NB4 (cell line): ENCODE measurements around the gene C1QTNF8.

Experiments used
- CTCF ChIP-seq: IDR thresholded peaks from one replicate; pipeline ENCODE4 v1.5.1; 2012; ENCODE audit warnings: low read depth, low read length
- MYC ChIP-seq: IDR thresholded peaks from 2 replicates; pipeline ENCODE4 v1.6.1; 2011; ENCODE audit warnings: low read depth, low read length
- POLR2A ChIP-seq: IDR thresholded peaks from 2 replicates; pipeline ENCODE4 v1.6.1; 2011; ENCODE audit warnings: mild to moderate bottlenecking; ENCODE audit not compliant: insufficient read length; ENCODE audit errors: extremely low read depth

DNA sequence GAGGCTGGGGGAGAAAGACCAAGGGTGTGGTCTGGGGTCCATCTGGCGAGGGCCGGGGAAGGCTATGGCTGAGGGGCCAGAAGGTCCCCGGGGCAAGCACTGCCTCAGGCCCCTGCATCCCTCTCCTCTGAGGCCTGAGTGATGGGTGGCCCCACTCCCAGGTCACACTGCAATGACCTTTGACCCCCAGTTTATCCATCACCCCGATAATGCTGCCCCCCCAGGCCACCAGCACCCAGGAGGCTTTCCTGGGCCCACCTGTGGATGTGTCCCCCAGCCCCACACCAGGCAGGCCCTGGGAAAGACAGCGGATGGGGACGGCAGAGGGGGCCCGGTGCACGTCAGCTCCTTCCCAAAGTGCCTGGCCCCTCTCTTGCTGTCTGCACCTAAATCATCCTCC is 34.3 kb upstream of the C1QTNF8 start:
- no peak for TF ChIP-seq CTCF
- TF ChIP-seq MYC = no peak
- no peak for TF ChIP-seq POLR2A
